Left colon (tissue), 2 donors: ENCODE measurements around the gene INAVA. TPM values are rescaled to one million over a fixed set of nuclear protein-coding genes. Genes with fewer than 3 reads are reported as not detected.

Experiments used
- ATAC-seq: fragments of 200-7000 bp; cut with Tn5 transposase; one replicate; pipeline ENCODE4 v1.9.1; 2020; ENCODE audit warnings: mild to moderate bottlenecking, moderate library complexity
- DNase-seq, 2 donors: peaks; one replicate each; pipeline ENCODE4 v3.0.0-alpha.2; 2020
- intact Hi-C, 2 donors: fragments of 100-400 bp; cut with DNase I in 1 of 2; cut with micrococcal nuclease in 1 of 2; formaldehyde crosslinking; loops; one replicate each; pipeline versions ENCODE4 v1.11.2 to v1.14.0; 2022; cut with DNase I, micrococcal nuclease
- total RNA-seq, 2 donors: library from RNA; stranded (reverse); fragmentation: NEBNext Ultra II Directional; extraction: Animal tissue kit (Norgen Biotek cat#: 25700); gene quantifications; one replicate each; pipeline ENCODE4 v1.2.1, GENCODE V29; 2021
- donor health status: DM: no; HTN: no; CAD: no.
- donor health status: DM: yes; HTN: yes; CAD: no.

The INAVA gene
- total RNA-seq, 2 donors from 2014 or later, result 172 to 195 TPM

DNA sequence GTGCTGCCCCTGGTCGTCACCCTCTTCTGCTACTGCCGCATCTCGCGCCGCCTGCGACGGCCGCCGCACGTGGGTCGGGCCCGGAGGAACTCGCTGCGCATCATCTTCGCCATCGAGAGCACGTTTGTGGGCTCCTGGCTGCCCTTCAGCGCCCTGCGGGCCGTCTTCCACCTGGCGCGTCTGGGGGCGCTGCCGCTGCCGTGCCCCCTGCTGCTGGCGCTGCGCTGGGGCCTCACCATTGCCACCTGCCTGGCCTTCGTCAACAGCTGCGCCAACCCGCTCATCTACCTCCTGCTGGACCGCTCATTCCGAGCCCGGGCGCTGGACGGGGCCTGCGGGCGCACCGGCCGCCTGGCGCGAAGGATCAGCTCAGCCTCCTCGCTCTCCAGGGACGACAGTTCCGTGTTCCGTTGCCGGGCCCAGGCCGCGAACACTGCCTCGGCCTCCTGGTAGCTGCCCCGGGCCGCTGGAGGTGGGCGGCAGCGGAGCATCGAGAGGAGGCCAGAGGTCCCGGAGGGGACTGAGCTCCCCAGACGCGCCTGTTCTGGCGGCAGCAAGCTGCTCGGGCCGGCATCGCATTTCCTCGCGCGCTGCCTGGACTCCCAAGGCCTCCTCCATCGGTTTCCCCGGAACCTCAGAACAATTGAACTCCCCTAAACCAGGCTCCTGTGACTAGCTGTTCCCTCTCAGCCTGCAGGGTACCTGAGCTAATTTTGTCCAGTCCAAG, 20.9 kb upstream of the INAVA start:
- DNase-seq (no peak), ATAC-seq (peak; percentile 21)
- intact Hi-C loops, result no loop called here

DNA sequence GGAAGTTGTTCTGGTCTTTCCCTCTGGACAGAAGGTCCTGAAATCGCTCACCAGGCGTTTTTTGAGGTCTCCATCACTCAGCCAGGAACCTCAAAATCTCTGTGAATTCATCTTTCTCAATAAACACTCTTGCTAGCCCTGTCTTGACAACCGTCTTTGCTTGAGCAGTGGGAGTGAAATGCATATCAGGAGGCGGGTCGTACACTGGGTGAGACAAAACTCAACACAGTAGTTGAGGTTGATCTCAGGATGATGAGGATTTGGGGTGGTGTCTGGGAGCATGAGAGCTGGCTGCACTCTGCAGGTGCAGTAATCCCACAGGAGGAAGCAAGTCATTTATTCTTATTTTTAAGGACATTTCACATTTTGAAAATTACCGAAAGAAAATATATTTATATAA, 20.0 kb upstream of the INAVA start:
- ATAC-seq, result no peak
- intact Hi-C loops, result no loop called here
- DNase-seq, result no peak

DNA sequence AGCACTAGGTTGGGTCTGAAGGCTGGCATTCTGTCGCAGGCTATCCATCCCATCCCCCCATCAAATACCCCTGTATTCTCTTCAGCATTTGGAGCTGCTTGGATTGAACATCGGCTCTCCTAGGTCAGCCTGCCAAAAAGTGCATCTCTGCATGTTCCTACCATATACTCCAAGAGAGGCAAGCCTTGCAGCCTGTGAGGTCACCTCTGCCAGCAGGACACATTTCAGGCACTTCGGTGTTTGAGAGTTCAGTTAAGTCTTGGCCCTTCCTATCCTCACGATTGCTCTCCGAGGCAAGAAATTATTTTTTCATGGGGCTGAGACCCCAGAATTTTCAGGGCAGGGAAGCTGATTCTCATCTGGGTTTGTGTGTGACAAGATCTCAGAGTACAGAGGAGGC, 19.3 kb upstream of the INAVA start:
- DNase-seq (no peak), ATAC-seq (no peak)

DNA sequence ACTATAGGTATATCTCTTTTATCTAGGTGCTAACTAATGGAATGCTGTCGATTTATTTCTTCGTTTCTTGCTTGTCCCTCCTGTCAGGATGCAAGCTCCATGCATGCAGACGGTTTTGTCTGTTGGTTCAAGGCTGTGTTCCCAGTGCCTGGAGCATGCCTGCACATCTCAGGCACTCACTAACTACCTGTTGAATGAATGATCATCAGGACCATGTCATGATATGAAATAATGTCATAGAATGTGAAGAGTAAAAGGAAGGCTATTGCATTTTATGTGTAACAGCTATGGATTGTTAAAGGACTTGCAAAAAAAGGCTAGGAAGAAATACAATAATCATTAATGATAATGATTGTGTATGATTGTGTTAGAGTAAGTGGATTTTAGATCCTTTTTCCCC, 17.7 kb upstream of the INAVA start:
- ATAC-seq, result no peak
- intact Hi-C loops, result no loop called here
- no peak for DNase-seq

More for the DNA sequence above, 19.3 kb upstream of the INAVA start:
- intact Hi-C loops, result no loop called here

DNA sequence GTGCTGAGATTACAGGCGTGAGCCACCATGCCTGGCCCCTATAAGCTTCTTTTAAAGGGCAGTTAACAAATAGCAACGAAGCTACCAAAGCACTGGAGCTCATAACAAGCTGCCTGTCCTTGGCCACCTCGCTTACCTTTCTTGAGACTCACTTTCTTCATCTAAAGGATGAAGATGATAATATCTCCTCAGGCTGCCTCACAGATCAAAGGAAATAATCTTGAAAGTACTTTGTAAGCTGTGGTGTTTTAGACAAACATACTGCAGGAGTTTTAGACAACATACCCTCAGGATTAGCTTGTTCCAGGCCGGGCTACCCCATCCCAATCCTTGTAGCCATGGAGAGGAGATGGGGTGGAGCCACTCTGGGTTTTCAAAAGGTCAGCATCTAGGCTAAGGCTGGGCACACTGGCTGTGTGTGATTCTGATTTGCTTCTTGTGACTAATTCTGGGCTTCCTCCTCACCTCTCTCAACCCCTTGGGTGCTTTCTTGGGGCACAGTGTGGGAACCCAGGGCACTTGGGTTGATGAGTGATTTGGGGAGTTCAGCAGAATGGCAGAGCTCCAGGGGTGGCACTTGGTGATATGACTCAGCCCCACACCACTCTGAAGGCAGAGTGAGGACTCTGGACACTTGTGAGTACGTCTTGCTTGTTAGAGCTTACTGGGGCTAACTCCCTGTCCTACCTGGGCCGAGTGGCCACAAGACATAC, 16.7 kb upstream of the INAVA start:
- ATAC-seq, result no peak
- no peak for DNase-seq
- intact Hi-C loops, result no loop called here

DNA sequence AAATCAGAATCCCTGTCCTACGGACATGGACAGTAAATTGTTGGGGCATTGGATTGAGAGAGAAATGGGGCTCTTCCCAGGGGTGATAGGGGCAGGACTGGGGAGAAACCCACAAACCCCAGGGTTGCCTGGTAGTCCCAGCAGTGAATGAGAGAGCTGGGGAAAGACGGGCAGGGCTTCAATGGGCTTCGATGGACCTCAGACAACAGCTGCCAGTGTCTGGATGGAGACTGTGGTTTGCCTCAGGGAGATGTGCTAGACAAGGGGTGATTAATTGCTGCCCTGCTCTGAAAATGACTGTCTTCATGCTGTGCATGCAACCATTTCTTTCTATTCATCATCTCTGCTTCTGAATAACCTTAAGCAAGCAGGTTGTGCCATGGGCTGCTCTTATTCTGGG, 14.5 kb upstream of the INAVA start:
- intact Hi-C loops, result no loop called here
- ATAC-seq (no peak), DNase-seq (no peak)

DNA sequence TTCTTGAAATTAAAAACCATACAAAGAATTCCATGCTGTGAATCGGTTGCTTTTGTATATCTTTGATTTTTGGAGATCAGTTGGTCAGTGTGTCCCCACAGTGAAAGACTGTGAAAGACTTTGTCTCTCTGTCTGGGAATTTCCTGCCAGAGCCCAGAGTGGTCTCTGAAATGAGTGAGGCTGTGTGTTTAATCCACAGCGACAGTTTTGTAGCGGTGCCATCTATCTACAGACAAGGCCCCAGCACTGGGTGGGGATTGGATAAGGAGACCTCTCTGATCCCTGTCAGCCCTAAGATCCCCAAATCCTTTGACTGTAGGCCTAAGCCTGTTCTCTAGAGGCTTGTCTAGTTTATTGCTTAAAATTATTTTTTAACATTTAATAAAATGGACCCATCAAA, 11.6 kb upstream of the INAVA start:
- intact Hi-C loops, result no loop called here

DNA sequence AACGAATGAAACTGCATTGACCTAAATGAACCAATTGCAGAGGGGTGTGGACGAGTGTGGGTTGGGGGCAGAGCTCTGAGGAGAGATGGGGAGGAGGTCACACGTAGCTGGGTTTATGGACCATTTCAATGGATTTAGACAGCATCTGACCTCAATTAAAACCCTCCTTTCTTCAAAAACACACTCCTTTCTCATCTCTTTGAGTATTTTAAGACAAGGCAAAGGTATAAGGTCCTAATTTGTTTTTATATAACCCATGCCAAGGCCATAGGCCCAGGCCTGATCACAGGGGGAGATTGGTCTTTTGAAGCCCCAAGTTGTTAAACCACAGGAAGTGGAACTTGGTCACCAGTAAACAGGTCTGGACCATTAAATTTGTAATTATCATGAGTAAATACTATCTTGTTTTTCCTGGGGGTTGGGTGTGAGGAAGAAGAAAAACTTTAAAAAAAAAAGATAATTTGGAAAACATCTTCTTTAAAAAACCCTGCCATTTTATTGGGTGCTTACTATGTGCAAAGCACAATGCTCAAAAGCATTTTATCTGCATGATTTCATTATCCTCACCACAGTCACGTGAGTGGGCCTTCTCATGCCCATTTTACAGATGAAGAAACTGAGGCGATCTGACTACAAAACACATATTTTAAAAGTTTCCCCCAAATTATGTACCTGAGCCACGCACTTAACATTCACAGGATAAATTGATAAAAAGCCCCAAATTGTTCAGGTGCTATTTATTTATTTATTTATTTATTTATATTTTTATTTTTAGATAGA, 8.9 kb upstream of the INAVA start:
- intact Hi-C loops, result no loop called here
- ATAC-seq (no peak), DNase-seq (no peak)

More for the DNA sequence above, 11.6 kb upstream of the INAVA start:
- no peak for DNase-seq
- no peak for ATAC-seq

DNA sequence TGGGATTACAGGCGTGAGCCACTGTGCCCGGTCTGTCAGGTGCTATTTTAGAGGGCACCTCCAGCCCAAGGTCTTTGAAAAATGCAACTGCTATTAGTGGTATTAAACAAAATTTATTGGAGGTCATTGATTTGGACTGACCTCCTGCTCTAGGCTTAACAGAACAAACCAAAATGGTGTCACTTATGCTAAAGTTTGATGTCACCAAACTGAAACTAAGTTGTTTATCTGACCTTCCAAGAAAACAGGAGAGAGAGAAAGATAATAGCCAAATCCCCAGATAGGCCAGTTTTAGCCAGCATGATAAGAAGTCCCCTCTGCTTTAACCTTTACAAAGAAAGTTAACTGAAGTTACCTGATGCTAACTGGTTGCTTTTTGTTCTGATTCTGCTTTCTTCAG, 8.1 kb upstream of the INAVA start:
- ATAC-seq (no peak), DNase-seq (no peak)
- intact Hi-C loops, result no loop called here

DNA sequence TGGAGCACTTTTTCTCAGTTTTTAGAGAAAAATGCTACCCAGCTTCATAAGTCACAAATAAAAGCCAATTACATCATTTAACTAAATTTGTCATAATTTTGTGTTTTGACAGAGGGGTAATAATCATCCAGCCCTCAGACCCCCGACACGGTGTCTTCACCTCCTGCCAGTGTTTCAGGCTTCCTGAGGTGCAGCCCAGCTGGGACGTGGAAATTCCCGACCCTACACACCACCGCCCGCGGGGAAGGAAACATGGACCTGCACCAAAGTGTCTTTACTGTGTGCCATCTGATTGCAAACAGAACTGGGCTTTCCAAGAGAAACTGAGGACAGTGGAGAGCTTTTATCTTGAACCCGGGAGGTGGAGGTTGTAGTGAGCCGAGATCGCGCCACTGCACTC, 7.7 kb upstream of the INAVA start:
- no peak for DNase-seq
- intact Hi-C loops, result no loop called here
- ATAC-seq, result no peak

DNA sequence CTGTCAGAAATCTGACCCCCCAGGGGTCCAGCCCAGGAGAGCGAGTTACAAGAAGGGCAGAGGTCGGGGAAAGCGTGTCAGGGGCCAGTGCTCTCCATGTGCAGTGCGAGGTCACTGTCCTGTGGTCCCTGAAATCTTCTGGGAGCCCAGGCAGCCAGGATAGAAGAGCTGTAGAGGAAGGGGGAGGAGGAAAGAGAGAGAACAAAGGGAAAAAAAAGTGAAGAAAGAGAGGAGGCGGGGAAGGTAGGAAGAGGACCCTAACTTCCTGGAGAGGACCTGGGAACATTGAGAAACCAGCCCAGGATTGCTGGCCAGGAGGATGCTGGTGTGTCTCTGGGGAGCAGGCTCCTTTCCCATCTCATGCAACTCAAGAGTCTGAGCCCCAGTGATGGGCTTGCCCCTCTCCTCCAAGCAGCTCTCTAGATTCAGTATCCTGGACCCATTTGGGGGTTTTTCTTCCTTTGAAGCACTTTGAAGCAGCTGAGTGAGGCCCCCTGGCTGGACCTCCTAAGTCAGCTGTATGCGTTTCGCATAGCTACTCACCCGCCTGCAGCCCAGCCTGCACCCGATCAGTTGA, 6.8 kb upstream of the INAVA start:
- intact Hi-C loops, result no loop called here
- ATAC-seq (no peak), DNase-seq (no peak)

DNA sequence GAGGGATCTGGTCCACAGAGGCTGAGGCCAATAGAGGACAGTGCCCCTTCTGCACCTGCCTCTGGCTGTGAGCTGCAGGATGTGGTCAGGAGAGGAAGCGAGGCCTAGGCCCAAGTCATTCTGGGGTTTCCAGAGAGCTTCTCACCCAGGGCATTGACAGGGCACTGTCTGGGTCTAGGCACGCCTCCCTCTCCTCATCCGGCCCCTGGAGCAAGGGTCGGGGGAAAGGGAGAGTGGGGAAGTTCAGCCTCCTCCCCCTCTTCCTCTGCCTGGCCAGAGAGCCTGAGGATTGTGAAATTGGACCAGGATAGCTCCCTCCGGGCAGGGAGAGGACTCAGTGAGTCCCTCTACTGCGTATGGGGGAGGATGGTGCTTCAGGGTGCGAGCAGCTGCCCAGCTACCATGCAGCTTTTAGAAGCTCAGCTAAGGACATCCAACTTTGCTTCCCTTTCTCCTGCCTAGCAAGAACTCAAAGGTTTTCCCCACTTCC, 6.3 kb upstream of the INAVA start:
- intact Hi-C loops, result no loop called here
- DNase-seq (peak; percentile 51 to 52), ATAC-seq (no peak)

DNA sequence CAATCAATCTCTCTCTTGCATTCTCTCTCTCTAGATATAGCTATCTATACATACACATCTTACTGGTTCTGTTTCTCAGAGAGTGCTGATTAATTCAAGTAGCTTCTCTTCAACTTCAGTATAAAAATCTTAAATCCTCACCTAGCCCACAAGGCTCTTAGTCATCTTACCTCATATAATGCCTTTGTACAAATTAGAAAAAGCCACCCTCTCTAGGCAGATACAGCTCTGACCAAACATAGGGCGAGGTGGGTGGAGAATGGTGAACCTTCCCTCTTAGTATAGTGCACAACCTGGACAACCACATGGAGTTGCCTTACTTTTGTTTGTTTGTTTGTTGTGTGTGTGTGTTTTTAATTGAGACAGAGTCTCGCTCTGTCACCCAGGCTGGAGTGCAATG, 5.1 kb upstream of the INAVA start:
- intact Hi-C loops, result no loop called here
- no peak for DNase-seq
- no peak for ATAC-seq

DNA sequence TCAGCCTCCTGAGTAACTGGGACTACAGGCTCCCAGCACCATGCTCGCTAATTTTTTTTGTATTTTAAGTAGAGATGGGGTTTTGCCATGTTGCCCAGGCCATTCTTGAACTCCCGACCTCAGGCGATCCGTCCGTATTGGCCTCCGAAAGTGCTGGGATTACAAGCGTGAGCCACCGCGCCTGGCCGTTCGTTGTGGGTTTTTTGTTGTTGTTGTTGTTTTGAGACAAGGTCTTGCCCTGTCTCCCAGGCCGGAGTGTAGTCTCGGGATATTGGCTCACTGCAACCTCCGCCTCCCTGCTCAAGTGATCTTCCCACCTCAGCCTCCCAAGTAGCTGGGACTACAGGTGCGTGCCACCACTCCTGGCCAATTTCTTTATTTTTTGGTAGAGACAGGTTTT, 4.7 kb upstream of the INAVA start:
- ATAC-seq (no peak), DNase-seq (no peak)
- intact Hi-C loops, result no loop called here

DNA sequence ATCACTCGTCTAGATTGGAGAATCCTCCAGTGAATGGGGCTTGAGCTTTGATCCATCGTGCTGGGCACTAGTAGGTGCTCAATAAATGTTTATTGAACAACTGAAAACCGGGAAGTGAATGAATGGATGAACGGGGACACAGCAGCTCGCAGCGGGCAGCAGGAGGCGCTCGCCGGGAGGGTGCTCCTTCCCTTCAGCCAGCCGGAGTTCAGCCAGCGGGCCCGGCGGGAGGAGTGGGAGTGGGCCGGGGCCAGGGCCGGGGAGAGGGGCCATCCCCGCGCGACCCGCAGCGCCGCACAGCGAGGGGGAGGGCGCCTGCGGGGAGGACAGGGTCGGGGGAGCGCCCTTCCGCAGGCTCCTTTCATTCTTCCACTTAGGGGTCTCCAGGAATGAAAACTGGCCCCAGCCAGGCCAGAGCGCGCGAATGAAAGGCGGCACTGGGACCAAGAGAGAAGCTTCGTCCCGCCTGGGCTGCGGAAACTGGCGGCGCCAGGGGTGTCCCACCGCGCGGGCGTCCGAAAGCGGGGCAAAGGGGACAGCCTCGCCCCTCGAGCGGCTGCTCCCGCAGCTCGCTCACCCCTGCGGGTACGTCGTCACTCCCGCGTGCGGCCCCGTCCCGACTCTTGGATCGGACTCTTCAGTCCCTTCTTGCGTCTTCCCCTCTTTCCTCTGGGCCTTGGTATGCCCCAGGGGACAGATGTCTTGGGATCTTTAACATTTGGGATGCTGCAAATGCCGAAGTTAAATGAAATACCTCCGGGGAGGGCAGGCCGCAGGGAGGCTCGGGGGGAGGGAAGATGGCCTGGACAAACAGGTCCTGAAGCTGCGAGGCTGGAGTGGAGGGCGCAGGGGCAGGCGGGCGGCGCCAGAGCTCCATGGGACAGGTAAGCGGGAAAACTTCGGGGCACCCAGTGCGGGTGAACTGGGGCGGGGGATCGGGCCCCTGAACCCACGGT, 3.6 kb upstream of the INAVA start:
- ATAC-seq (peak; percentile 41), DNase-seq (peak; percentile 65 to 75)
- intact Hi-C loops, result no loop called here

DNA sequence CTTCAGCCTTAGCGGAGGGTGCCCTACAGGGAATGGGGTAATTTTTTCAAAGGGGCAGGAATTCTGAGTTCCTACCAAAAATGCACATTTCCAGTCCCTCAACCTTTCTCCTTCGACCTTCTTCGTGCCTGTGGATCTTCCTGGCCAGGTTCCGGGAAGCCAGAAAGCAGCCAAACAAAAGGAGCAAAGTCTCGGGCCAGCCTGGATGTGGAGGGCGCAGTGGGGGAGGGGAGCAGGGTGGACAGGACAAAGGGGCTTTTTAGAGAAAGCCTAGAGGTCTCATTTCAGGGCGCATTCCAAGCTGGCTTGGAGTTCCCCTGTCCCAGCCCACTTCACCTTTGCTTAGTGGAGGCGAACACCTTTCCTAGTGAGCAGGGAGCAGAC, 2.9 kb upstream of the INAVA start:
- intact Hi-C loops, result no loop called here
- ATAC-seq (no peak), DNase-seq (peak in 1 of 2 donors; percentile 68)

DNA sequence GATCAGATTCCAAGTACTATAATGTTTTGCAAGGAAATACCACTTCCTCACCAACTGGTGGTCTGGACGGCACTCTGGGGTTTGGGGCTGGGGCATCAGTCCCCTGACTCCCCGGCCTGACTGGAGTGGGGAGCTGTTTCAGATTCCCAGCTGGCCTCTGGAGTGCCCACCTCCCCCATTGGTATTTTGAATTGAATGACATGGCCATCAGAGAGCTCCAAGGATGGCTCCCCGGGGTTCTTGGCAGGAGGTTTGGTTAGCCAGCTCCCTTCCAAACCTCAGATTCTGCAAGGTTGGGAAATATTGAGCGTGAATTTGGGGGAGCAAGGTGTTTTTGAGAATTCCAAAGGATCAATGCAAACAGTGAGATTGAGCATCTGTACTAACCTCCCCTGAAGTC, 2.2 kb upstream of the INAVA start:
- DNase-seq (no peak), ATAC-seq (no peak)
- intact Hi-C loops, result no loop called here

DNA sequence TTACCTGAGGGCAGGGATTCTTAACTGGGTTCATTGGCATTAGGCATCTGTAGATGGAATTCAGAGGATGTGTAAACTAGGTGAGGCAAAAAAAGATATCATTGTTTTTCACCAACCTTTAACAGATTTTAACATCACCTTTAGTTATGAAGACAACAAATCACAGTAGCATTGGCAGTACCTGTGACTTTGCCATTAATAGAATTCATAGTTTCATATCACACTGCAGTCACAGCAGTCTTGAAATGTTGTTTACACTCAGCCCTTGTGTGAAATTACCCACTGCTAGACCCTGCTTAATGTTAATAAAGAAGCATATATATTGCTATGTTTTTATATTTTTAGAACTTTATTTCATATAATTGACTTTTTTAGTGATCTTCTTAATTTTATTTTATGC, 1.7 kb upstream of the INAVA start:
- no peak for DNase-seq
- no peak for ATAC-seq
- intact Hi-C loops, result no loop called here
